IPS-18c (cell line): Measurements from ENCODE around the gene CYTH1.

Source experiments
- H3K4me3 ChIP-seq: 2 replicates; pipeline ENCODE4 v1.7.0; 2013; ENCODE audit warnings: low read depth, mild to moderate bottlenecking, low read length, moderate library complexity; ENCODE audit not compliant: insufficient read depth
- H3K9me3 ChIP-seq: one replicate; pipeline ENCODE4 v1.6.1; 2013; ENCODE audit warnings: mild to moderate bottlenecking, low read length, moderate library complexity; ENCODE audit not compliant: control insufficient read depth, insufficient read depth

The CYTH1 gene

GRCh38 chr17:78696016-78696982 lies 85.8 kb downstream of the CYTH1 start:
- H3K4me3 ChIP-seq = no peak overlapping the region
- H3K9me3 ChIP-seq = no peaks in the 10 kb centered on the region

GRCh38 chr17:78694805-78695531 lies 87.1 kb downstream of the CYTH1 start:
- no peaks in the 10 kb centered on the region for H3K9me3 ChIP-seq
- no peak overlapping the region for H3K4me3 ChIP-seq

- Histone ChIP-seq H3K9me3 (no peaks in the 10 kb centered on the region), H3K4me3 (no peak overlapping the region)
Measured at GRCh38 chr17:78693346-78694083, 88.6 kb downstream of the CYTH1 start.

- H3K9me3 ChIP-seq = no peaks in the 10 kb centered on the region
- no peak overlapping the region for H3K4me3 ChIP-seq
Measured at GRCh38 chr17:78692460-78693010, 89.5 kb downstream of the CYTH1 start.

- H3K9me3 ChIP-seq = no peaks in the 10 kb centered on the region
- no peak overlapping the region for H3K4me3 ChIP-seq
Measured at GRCh38 chr17:78689029-78689428, 93.0 kb downstream of the CYTH1 start.

GRCh38 chr17:78687944-78688343 lies 94.1 kb downstream of the CYTH1 start:
- Histone ChIP-seq H3K4me3 (no peak overlapping the region), H3K9me3 (no peaks in the 10 kb centered on the region)

- no peak overlapping the region for H3K4me3 ChIP-seq
- H3K9me3 ChIP-seq = no peaks in the 10 kb centered on the region
Measured at GRCh38 chr17:78687125-78687524, 94.9 kb downstream of the CYTH1 start.

GRCh38 chr17:78684026-78684425 lies 98.0 kb downstream of the CYTH1 start:
- Histone ChIP-seq H3K4me3 (no peak overlapping the region), H3K9me3 (no peaks in the 10 kb centered on the region)

- H3K9me3 ChIP-seq = no peaks in the 10 kb centered on the region
- H3K4me3 ChIP-seq = no peak overlapping the region
Measured at GRCh38 chr17:78683408-78683961, 98.6 kb downstream of the CYTH1 start.

- Histone ChIP-seq H3K9me3 (no peaks in the 10 kb centered on the region), H3K4me3 (no peak overlapping the region)
Measured at GRCh38 chr17:78682363-78682762, 99.7 kb downstream of the CYTH1 start.

GRCh38 chr17:78680436-78680835 lies 101.6 kb downstream of the CYTH1 start:
- Histone ChIP-seq H3K4me3 (no peak overlapping the region), H3K9me3 (no peaks in the 10 kb centered on the region)

- Histone ChIP-seq H3K9me3 (no peaks in the 10 kb centered on the region), H3K4me3 (no peak overlapping the region)
Measured at GRCh38 chr17:78679495-78680395, 102.3 kb downstream of the CYTH1 start.

GRCh38 chr17:78678711-78679110 lies 103.4 kb downstream of the CYTH1 start:
- H3K9me3 ChIP-seq = no peaks in the 10 kb centered on the region
- no peak overlapping the region for H3K4me3 ChIP-seq

GRCh38 chr17:78678222-78678557 lies 103.9 kb downstream of the CYTH1 start:
- Histone ChIP-seq H3K4me3 (no peak overlapping the region), H3K9me3 (peaks cover 2% of the 10 kb centered on the region)

GRCh38 chr17:78677303-78678221 lies 104.5 kb downstream of the CYTH1 start:
- no peak overlapping the region for H3K4me3 ChIP-seq
- H3K9me3 ChIP-seq = peaks cover 2% of the 10 kb centered on the region
